ENCODE data around the gene GP1BB.

GRCh38 chr22:19691007-19691720 lies 32.2 kb upstream of the GP1BB start:
- no peak for TF ChIP-seq CTCF (conservative IDR thresholded peaks at IDR 0.05; ENCODE audit: low read length)
- no peak for TF ChIP-seq EZH2phosphoT487 (IDR thresholded peaks at IDR 0.05; ENCODE audit: borderline replicate concordance)
